Cerebellar nuclear complex (tissue), 1 donor: ENCODE results near the gene ANKRD53.
"Not testable (repeated sequence)": the region's sequence is repeated elsewhere in the genome, so short reads cannot be mapped to it uniquely, and the experiment has no call there.

ENCODE experiments used
- DNase-seq, 2 experiments: peaks; one replicate each; lab custom pipeline; 2025; lab: John Stamatoyannopoulos, UW

Gene ANKRD53

DNA sequence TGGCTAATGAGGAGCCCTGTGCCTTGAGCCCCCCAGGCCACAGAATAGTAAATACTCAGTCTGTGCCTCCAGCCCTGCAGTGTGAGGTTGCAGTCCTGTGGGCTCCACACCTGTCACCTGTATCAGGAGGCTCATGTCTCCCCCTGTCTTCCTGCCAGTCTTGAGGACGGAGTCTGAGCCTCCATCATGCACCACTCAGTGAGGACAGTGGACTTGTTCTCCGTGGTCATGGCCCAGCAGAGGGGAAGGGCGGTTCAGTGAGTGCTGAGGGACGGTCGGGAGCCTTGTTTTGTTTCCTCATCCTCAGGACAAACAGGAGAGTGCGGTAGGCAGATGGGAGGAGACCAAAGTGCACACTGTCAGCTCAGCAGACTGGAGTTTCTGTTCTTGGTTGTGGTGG is 33.4 kb downstream of the ANKRD53 start:
- not testable (repeated sequence) for DNase-seq

DNA sequence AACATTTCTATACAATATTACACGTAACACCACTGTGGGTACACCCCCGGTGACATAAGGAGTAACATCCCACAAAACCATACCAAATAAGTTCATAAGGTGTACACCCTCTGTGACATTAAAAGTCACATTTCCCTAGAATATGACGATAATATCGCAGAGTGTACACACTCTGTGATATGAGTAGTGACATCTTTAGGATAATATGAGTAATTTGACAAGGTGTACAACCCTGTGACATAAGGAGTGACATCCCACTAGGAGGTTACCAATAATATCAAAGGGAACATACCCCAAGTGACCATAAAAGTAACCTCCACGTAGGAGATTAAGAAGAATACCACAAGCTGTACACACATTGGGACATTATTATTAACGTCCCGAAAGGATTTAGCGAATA is 40.2 kb downstream of the ANKRD53 start:
- no peak for DNase-seq

DNA sequence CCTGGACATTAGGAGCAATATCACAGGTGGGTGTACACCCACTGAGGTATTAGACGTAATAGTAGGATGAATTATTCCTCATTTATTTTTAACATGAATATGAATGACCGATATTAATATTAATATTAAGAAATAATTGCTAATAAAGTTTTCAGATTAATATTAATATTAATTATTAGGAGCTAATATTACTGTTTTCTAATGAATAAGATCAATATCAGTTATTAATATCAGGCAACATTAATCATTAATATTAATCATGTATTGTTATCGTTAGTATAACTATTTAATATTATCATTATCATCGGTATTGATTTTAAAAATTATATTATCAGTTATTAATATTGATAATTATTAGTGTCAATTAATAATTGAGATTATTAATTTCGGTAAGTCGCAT is 41.6 kb downstream of the ANKRD53 start:
- not testable (repeated sequence) for DNase-seq

DNA sequence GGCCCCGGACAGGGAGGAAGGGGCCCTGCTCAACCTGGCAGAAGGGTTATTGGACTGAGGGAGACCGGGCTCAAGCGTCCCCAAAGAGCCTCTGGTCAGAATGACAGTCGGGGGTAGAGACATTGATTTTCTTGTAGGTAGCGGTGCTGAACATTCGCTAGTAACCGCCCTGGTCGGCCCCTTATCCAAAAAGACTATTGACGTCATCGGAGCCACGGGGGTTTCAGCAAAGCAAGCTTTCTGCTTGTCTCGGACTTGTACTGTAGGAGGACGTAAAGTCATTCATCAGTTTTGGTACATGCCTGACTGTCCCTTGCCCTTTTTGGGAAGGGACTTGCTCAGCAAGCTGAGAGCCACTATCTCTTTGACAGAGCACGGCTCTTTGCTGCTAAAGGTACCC is 43.0 kb downstream of the ANKRD53 start:
- DNase-seq: not testable (repeated sequence)

DNA sequence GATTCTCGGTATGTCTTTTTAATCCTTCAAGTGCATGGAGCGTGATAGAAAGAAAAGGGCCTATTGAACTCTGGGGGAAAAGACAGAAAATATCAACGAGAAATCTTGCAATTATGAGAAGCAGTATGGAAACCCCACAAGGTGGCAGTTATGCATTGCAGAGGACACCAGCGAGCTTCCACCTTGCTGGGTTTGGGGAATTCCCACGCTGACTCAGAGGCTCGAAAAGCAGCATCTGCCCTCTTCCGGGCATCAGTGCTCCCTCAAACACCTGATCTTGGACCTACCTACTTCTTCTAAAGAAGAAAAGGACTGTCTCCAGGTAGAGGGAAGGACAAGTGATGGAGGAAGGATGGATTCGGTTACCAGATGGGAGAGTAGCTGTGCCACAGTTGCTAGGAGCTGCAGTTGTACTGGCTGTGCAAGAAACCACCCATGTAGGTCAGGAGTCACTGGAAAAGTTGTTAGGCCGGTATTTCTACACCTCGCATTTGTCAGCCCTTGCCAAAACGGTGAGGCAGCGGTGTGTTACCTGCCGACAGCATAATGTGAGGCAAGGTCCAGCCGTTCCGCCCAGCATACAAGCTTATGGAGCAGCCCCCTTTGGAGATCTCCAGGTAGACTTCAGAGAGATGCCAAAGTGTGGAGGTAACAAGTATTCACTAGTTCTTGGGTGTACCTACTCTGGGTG is 45.3 kb downstream of the ANKRD53 start:
- DNase-seq: not testable (repeated sequence)
